RWPE1 (cell line): ENCODE data around the gene INTS1.
"Not testable (repeated sequence)": the region's sequence is repeated elsewhere in the genome, so short reads cannot be mapped to it uniquely, and the experiment has no call there.

Experiments used
- CTCF ChIA-PET: fragments of 350-600 bp; sonication (Branson Sonifier 250); formaldehyde crosslinking; extraction: SDS; loops from one replicate; lab custom pipeline; 2021; lab: Yijun Ruan, JAX
- POLR2A ChIA-PET: fragments of 400-600 bp; formaldehyde crosslinking; extraction: SDS; loops from one replicate; lab custom pipeline; 2020; ENCODE audit warnings: antibody characterized with exemption; ENCODE audit not compliant: low non-redundant PET; lab: Yijun Ruan, JAX
- DNase-seq: peaks from one replicate; pipeline ENCODE4 v3.0.0; 2012; ENCODE audit warnings: low spot score
- H3K27ac ChIP-seq: fragments of 450-650 bp; 2 replicates; pipeline ENCODE4 v1.5.1; 2017
- CTCF ChIP-seq: fragments of 450-650 bp; conservative IDR thresholded peaks from 2 replicates; pipeline ENCODE4 v1.5.1; 2017; ENCODE audit warnings: low read depth, mild to moderate bottlenecking

Gene INTS1

DNA sequence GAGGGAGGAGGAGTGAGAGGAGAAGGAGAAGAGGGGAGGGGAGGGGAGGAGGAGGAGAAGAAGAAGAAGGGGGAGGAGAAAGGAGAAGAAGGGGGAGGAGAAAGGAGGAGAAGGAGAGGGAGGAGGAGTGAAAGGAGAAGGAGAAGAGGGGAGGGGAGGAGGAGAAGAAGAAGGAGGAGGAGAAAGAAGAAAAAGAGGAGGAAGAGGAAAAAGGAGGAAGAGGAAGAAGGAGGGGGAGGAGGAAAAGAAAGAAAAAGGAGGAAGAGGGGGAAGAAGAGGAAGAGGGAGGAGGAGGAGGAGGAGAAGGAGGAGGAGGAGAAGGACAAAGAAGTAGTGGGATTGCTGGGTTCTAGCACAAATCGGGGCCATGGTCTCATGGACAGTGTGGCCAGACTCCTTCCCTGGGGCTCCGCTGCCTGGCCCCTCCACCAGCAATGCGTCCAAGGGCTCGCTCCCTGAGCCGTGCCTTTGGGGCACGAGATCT lies 22.1 kb upstream of the INTS1 start:
- TF ChIP-seq CTCF = no peak
- ChIA-PET CTCF (interaction anchor here (0.9 kb wide), 1 partner anchor 33 kb away, joined by 3 read pairs; no protein-coding TSS in a partner anchor), POLR2A (no interaction called here)
- no peak for DNase-seq
- no peak overlapping the region for H3K27ac ChIP-seq

- ChIA-PET CTCF (interaction anchor here (1.1 kb wide), 1 partner anchor 11 kb away, joined by 3 read pairs; no protein-coding TSS in a partner anchor), POLR2A (no interaction called here)
- no peak for DNase-seq
- TF ChIP-seq CTCF = no peak
- H3K27ac ChIP-seq = no peak overlapping the region
Measured at GRCh38 chr7:1525409-1525808, 21.2 kb upstream of the INTS1 start.

DNA sequence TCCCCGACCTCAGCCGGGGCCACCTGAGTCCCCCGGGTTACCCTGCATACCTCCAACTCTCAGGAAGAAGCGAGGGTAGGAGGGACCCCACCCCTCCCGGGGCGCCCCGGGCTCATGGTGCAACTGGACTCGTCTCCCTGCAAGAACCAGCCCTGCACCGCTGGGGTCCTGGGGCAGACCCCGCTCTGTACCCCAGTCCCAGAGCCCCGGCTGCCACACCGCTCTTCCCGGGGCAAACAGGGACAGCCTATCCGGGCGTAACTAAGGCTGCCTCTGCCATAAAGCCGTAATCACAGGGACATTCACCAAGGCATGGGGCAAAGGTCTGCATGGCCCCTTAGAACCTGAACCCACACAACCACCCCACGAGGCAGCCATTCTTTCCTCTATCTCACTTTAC lies 19.7 kb upstream of the INTS1 start:
- POLR2A ChIA-PET = interaction anchor here (0.6 kb wide), 1 partner anchor 290 kb away, joined by 11 read pairs; no protein-coding TSS in a partner anchor
- CTCF ChIA-PET = interaction anchor here (0.6 kb wide), 1 partner anchor 479 kb away, joined by 6 read pairs; the partner anchor contains the start of gene GPR146
- DNase-seq = no peak
- TF ChIP-seq CTCF = no peak
- no peak overlapping the region for H3K27ac ChIP-seq

DNA sequence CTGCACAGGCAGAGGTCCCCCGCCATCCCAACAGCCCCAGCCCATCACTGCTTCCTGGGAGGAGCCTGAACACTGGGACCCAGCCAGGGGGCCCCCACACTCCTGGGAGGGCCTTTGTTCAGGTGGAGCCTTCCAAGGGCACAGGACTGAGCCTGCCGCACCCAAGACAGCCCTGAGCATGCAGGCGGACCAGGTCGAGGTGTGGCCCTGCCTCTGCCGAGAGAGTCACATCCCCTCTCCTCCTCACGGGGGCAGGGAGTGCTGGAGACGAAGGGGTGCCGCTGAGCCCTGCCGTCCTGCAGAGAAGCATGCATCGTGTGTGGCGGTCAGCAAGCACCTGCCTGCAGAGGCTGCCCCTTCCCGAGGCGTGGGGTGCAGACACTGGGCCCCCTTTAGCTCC lies 19.0 kb upstream of the INTS1 start:
- ChIA-PET CTCF (interaction anchor here (0.6 kb wide), 1 partner anchor 50 kb away, joined by 4 read pairs; no protein-coding TSS in a partner anchor), POLR2A (no interaction called here)
- peak overlapping the region; percentile 10; the same call in 1 of the 2 replicates for H3K27ac ChIP-seq
- no peak for DNase-seq
- TF ChIP-seq CTCF = no peak

GRCh38 chr7:1521456-1521855 lies 17.3 kb upstream of the INTS1 start:
- no peak for DNase-seq
- H3K27ac ChIP-seq = no peak overlapping the region
- ChIA-PET CTCF (no interaction called here), POLR2A (no interaction called here)
- TF ChIP-seq CTCF = no peak

- DNase-seq = no peak
- no peak overlapping the region for H3K27ac ChIP-seq
- ChIA-PET POLR2A (no interaction called here), CTCF (no interaction called here)
- TF ChIP-seq CTCF = no peak
Measured at GRCh38 chr7:1520539-1521234, 16.5 kb upstream of the INTS1 start.

GRCh38 chr7:1519322-1519922 lies 15.2 kb upstream of the INTS1 start:
- CTCF ChIA-PET = interaction anchor here (0.6 kb wide), 1 partner anchor 231 kb away, joined by 6 read pairs; no protein-coding TSS in a partner anchor
- not testable (repeated sequence) for H3K27ac ChIP-seq, DNase-seq
- POLR2A ChIA-PET = interaction anchor here (0.7 kb wide), 1 partner anchor 61 kb away, joined by 5 read pairs; no protein-coding TSS in a partner anchor
